ENCODE data around the gene CAMSAP2.
A peak's percentile ranks its signal among the peaks of the same experiment; 100 is the strongest.

Gene CAMSAP2

GRCh38 chr1:200738327-200738948 lies at the start of gene CAMSAP2:
Gene CAMSAP2 (plus strand): TSS chr1:200738893. CDS start chr1:200739828, 935 bp downstream.
- DNase-seq, result peak; percentile 95 to 96

GRCh38 chr1:200692316-200692715 lies 46.4 kb upstream of the CAMSAP2 start:
- DNase-seq, result no peak

DNA sequence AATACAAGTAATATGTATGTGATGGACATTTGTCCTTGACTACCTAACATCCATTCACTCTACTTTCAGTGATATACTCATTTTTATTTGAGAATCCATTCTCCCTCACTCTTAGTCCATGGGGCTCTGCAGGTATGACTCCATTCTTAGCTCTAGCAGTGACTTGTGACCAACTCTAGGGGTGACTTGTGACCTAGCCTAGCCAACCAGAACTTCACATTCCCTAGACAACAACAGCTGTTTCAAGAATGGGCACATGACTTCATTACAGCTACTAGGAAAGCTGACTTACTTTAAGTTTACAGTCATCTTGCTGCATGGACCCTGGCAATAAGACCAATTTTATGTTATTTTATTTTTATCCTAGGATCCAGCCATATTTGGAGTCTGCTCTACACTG lies 45.4 kb upstream of the CAMSAP2 start:
- DNase-seq, result no peak

DNA sequence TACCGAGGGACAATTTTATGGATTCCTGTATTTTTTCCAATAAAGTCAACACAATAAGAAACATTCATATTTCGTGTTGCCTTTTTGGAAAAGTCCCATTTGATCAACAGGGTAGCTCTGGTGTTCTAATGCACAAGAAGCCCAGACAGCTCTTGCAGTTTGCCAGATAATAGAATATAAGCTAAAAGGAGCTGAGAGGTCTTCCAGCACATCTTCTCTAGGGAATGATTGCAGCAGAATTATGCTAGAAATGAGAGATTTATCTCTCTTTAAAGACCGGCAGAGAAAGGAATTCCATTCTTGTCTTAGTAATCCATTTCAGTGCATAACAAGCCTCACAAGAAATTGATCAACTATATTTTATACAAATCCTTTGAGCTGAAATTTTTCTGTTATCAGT lies 44.0 kb upstream of the CAMSAP2 start:
- no peak for DNase-seq

DNA sequence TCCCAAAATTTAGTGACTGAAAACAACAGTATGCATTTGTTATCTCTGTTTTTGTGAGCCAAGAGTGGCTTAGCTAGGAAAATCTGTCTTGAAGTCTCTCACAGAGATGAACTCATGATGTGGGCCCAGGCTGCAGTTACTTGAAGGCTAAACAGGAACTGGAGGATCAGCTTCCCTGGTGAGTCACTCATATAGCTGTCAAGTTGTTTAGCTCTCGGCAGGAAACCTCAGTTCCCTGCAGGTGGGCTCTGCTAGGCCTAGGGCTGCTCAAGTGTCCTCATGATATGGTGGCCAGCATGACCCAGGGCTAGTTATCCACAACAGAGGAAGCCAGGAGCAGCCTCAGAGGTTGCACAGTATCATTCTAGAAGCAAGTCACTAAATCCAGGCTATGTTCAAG lies 38.8 kb upstream of the CAMSAP2 start:
- DNase-seq, result peak in 1 of 2 experiments; percentile 14

DNA sequence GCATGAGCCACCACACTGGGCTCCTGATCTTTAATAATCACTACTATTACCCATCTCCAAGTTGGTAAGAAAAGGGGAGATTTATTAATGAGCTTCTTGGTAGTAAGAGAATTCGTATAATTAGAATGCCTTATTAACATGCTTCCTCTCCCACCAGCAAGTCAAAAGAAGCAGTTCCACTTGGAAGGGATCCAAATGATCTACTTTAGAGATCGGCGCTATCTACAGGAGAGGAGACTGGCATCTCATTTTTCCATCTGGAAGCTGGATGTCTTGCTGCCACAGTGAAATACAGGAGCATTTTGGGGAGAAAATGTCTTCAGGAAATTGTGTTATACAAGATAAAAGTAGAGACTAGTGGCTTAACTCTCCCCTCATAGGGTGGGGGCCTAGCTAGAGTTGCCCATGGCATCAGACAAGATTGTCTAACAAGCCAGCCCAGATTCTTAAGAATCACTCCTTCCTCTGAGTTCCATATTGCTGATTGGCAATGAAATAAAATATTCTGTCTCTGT lies 33.6 kb upstream of the CAMSAP2 start:
- no peak for DNase-seq

GRCh38 chr1:200706111-200706814 lies 32.4 kb upstream of the CAMSAP2 start:
- no peak for DNase-seq

- DNase-seq, result no peak
Measured at GRCh38 chr1:200707116-200707515, 31.6 kb upstream of the CAMSAP2 start.

- no peak for DNase-seq
Measured at GRCh38 chr1:200708161-200708560, 30.5 kb upstream of the CAMSAP2 start.

- DNase-seq, result no peak
Measured at GRCh38 chr1:200708769-200709168, 29.9 kb upstream of the CAMSAP2 start.

- no peak for DNase-seq
Measured at GRCh38 chr1:200710166-200710565, 28.5 kb upstream of the CAMSAP2 start.

DNA sequence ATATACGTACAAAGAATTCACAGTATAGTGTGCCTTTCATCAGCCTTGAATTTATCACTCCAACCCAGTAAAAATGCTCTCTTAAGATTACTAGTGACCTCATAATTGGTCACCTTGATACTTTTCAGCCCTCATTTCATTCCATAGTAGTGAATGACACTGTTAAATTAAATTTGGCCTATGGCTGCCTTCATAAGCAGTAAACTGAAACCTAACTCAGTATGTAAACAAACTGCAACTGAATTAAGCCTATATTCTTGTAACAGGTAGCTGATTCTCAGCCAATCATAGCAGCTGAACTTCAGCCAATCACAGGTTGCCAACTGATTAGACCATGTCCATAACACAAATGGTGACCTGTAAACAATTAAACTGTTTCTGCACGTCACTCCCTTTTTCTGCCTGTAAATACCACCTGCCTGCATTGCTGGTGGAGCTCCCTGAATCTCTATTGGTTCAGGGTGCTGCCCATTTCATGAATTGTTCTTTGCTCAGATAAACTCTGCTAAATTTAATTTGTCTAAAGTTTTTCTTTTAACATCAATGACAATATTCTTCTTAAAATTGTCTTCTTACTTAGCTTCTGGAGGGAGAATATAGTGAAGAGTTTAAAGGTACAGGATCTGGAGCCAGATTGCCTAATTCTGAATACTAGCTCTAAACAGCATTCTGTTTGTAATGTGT lies 24.0 kb upstream of the CAMSAP2 start:
- peak in 1 of 2 experiments; percentile 15 for DNase-seq

GRCh38 chr1:200720199-200720598 lies 18.5 kb upstream of the CAMSAP2 start:
- no peak for DNase-seq

- DNase-seq, result no peak
Measured at GRCh38 chr1:200724064-200724463, 14.6 kb upstream of the CAMSAP2 start.

- no peak for DNase-seq
Measured at GRCh38 chr1:200727257-200727656, 11.4 kb upstream of the CAMSAP2 start.

DNA sequence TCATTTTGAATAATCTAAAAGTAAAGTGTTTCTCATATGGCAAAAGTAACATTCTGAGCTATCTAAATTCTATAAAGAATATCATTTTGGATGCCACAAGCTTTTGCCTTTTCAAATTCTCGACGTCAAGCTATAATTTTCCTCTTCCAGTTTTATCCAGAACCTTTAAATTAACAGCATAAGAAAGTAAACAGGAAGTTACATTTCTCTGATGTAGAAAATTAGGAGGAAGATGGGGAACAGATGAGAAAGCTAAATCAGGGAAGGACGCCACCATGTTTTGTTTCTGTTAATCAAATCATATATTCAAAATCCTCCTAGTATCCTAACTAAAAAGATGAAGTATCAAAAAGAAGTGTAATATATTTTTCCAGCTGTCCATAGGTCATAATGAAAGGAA lies 8.8 kb upstream of the CAMSAP2 start:
- no peak for DNase-seq

DNA sequence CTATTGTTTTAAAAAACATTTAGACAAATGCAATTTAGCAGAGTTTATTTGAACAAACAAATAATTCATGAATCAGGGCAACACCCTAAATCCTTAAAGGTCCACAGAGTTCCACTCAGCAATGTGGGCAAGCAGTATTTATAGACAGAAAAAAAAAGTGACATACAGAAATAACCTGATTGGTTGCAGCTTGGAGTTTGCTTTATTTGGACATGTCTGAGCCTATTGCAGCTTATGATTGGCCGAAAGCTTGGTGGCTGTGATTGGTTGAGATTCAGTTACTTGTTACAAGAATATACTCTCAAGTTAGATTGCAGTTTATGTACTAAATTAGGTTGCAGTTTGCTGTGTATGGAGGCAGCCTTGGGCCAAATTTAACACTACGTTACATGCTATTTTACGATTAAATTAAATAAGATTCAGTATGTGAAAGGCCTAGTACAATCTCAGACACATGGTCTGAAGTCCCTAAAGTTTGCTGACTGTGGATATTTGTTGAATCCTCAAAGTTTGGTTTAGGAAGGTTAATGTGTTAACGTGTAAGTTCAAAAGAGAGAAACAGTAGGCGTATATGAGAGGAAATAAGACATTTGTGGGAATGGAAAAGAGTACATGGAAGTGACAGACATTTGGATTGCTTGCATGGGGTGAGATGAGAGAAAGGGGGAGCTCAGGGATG lies 6.9 kb upstream of the CAMSAP2 start:
- DNase-seq, result no peak

DNA sequence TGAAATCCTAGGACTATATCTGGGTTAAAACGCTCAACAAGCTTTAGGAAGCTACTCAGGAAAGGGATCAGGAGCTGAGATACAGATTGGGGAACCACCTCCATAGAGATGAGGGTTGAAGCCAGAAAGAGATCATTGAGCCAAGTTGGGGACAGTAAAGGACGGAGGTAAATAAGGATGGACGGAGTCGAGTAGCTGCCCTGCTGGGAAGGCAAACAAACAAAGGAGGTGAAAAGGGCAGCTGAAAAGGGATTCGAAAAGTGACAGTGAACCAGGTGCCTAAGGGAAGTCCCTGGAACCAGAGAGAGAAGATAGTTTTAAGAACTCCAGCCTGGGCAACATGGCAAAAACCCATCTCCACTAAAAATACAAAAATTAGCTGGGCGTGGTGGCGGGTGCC lies 6.3 kb upstream of the CAMSAP2 start:
- no peak for DNase-seq

GRCh38 chr1:200733907-200734306 lies 4.8 kb upstream of the CAMSAP2 start:
- no peak for DNase-seq

DNA sequence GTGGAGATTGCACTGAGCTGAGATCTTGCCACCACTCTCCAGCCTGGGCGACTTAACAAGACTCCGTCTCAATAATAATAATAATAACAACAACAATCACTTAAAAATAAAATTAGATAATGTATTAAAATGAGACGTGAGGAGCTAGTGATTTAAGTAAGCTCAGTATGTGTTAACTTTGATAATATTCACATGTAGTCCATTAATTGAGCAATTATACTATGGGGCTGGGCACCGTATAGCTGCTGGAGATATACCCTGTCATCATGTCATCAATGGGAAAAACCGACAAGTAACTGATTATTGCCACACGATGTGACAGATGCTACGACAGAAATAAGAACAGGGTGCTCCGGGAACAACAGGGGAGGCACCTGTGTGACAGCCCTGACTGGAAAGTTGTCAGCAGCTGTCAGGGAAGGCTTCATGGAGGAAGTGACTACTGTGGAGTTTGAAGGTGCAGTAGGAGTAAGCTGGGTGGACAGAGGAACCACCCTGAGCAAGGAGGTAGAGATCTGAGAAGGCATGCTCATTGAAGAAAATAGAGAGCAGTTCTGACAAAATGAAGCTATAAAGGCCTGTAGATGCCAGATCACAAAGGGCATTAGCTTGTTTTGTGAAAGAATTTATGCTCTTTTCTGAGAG lies 924 bp upstream of the CAMSAP2 start:
- no peak for DNase-seq

GRCh38 chr1:200738949-200739651 lies 407 bp downstream of the CAMSAP2 start:
- peak; percentile 77 to 86 for DNase-seq

All from NCI-H2081 (cell line).